HL-60/S4 (cell line): ENCODE data around the gene PLIN3.

ENCODE experiments used
- in situ Hi-C: fragments of 300-500 bp; cut with MboI; formaldehyde crosslinking; loops from 2 replicates; pipeline ENCODE4 v1.14.3; 2022; ENCODE audit warnings: low sequenced_read_pairs

PLIN3 gene

GRCh38 chr19:4815426-4816201 is 51.9 kb downstream of the PLIN3 start:
- in situ Hi-C loops: loop anchor here (25.0 kb wide), 1 partner anchor 347 kb away; no protein-coding TSS in a partner anchor

- in situ Hi-C loops: loop anchor here (25.0 kb wide), 1 partner anchor 347 kb away; no protein-coding TSS in a partner anchor
These were observed 52.6 kb downstream of the PLIN3 start for GRCh38 chr19:4814625-4815425.

- in situ Hi-C loops: loop anchor here (25.0 kb wide), 1 partner anchor 351 kb away; no protein-coding TSS in a partner anchor
These were observed 55.9 kb downstream of the PLIN3 start for GRCh38 chr19:4811328-4812131.

GRCh38 chr19:4807188-4807587 is 60.3 kb downstream of the PLIN3 start:
- in situ Hi-C loops: loop anchor here (5.0 to 25.0 kb wide), 2 partner anchors 225 to 355 kb away; no protein-coding TSS in a partner anchor

- in situ Hi-C loops: loop anchor here (5.0 to 25.0 kb wide), 2 partner anchors 226 to 356 kb away; no protein-coding TSS in a partner anchor
These were observed 61.1 kb downstream of the PLIN3 start for GRCh38 chr19:4806384-4806783.

GRCh38 chr19:4805140-4805539 is 62.3 kb downstream of the PLIN3 start:
- in situ Hi-C loops: loop anchor here (5.0 to 25.0 kb wide), 2 partner anchors 227 to 357 kb away; no protein-coding TSS in a partner anchor

GRCh38 chr19:4803736-4804695 is 63.5 kb downstream of the PLIN3 start:
- in situ Hi-C loops: loop anchor here (25.0 kb wide), 1 partner anchor 358 kb away; no protein-coding TSS in a partner anchor

GRCh38 chr19:4802711-4803110 is 64.8 kb downstream of the PLIN3 start:
- in situ Hi-C loops: loop anchor here (25.0 kb wide), 1 partner anchor 360 kb away; no protein-coding TSS in a partner anchor

- in situ Hi-C loops: loop anchor here (25.0 kb wide), 1 partner anchor 361 kb away; no protein-coding TSS in a partner anchor
These were observed 66.3 kb downstream of the PLIN3 start for GRCh38 chr19:4801085-4801619.

GRCh38 chr19:4800591-4801081 is 66.8 kb downstream of the PLIN3 start:
- in situ Hi-C loops: loop anchor here (25.0 kb wide), 1 partner anchor 362 kb away; no protein-coding TSS in a partner anchor

GRCh38 chr19:4795400-4795799 is 72.1 kb downstream of the PLIN3 start:
- in situ Hi-C loops: no loop called here

DNA sequence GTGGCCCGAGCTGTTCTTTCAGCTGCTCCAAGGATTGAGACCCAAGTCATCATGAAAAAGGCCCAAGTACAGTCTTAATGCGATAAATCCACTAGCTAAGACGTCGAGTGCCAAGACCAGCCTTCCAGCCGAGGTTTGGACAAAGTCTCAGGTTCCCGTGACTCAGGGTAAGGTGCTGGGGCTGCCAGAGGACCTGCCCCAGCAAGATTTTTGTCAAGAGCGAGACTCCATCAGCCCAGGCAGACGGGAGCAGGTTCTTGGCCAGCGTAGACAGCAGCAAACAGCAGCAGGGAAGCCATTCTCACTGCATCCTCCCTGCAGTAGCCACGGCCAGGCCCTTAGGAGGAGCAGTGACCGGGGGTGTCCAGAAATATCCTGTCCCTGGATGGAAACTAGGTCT is 72.5 kb downstream of the PLIN3 start:
- in situ Hi-C loops: loop anchor here (5.0 kb wide), 1 partner anchor 63 kb away; no protein-coding TSS in a partner anchor

- in situ Hi-C loops: loop anchor here (5.0 kb wide), 1 partner anchor 61 kb away; no protein-coding TSS in a partner anchor
These were observed 74.2 kb downstream of the PLIN3 start for GRCh38 chr19:4793278-4793677.

- in situ Hi-C loops: loop anchor here (5.0 kb wide), 1 partner anchor 61 kb away; no protein-coding TSS in a partner anchor
These were observed 74.6 kb downstream of the PLIN3 start for GRCh38 chr19:4792866-4793195.

- in situ Hi-C loops: loop anchor here (5.0 kb wide), 1 partner anchor 60 kb away; no protein-coding TSS in a partner anchor
These were observed 75.2 kb downstream of the PLIN3 start for GRCh38 chr19:4792019-4792865.

- in situ Hi-C loops: loop anchor here (5.0 kb wide), 1 partner anchor 59 kb away; no protein-coding TSS in a partner anchor
These were observed 76.1 kb downstream of the PLIN3 start, which contains the start of gene FEM1A for GRCh38 chr19:4791183-4792018. TSS of gene FEM1A (plus strand) at chr19:4791734. CDS start at chr19:4791855, 121 bp downstream.
